Erythroblast (primary cell): ENCODE measurements around the gene CPPED1.

Experiments
- GATA1 ChIP-seq: IDR thresholded peaks from 2 replicates; pipeline ENCODE4 v1.6.1; 2011; ENCODE audit warnings: low read depth, mild to moderate bottlenecking, control low read depth, low read length, moderate library complexity
- POLR2A ChIP-seq: IDR thresholded peaks from 2 replicates; pipeline ENCODE4 v1.6.1; 2011; ENCODE audit warnings: mild to moderate bottlenecking, low read length

DNA sequence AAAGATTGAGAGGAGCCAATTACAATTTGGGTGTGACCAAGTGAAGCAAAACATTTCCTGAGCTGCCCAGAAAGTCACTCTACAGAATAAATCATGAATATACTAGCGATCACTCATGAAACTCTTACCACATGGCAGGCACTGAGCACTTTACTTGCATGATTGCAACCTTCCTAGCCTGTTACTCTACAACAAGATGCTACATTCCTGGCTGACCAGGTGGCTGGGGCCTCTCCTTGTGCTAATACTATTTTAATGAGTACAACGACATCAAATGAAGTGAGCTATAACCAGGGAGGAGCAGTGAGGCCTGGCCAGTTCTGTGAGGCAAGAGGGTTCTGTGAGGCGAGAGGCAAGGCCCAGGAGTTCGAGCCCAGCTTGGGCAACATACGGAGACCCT lies 75.2 kb downstream of the CPPED1 start:
- TF ChIP-seq POLR2A (no peak), GATA1 (no peak)
